Dendritic cell treated with granulocyte-macrophage colony-stimulating factor and Interleukin-4, amounts not matched to agents 40 ng/mL and 50 ng/mL, for 4 days (primary cell): Measurements from ENCODE around the gene ADCY1.
"Not testable (repeated sequence)": the region's sequence is repeated elsewhere in the genome, so short reads cannot be mapped to it uniquely, and the experiment has no call there.

ENCODE experiments used
- H3K27ac Mint-ChIP-seq: one replicate; pipeline ENCODE4 v1.8.0; 2022; ENCODE audit warnings: mild to moderate bottlenecking, mixed read lengths
- H3K27me3 Mint-ChIP-seq: one replicate; pipeline ENCODE4 v1.8.0; 2022; ENCODE audit warnings: mild to moderate bottlenecking, mixed read lengths
- H3K36me3 Mint-ChIP-seq: one replicate; pipeline ENCODE4 v1.8.0; 2022; ENCODE audit warnings: low read depth, mixed read lengths
- H3K4me1 Mint-ChIP-seq: one replicate; pipeline ENCODE4 v1.8.0; 2022; ENCODE audit warnings: low read depth, mixed read lengths
- H3K4me3 Mint-ChIP-seq: one replicate; pipeline ENCODE4 v1.8.0; 2022; ENCODE audit warnings: mild to moderate bottlenecking, moderate library complexity, mixed read lengths
- H3K9me3 Mint-ChIP-seq: one replicate; pipeline ENCODE4 v1.8.0; 2022; ENCODE audit warnings: mixed read lengths
- intact Hi-C: fragments of 100-400 bp; cut with micrococcal nuclease; formaldehyde crosslinking; loops from one replicate; pipeline ENCODE4 v1.15.0; 2022

Gene ADCY1

DNA sequence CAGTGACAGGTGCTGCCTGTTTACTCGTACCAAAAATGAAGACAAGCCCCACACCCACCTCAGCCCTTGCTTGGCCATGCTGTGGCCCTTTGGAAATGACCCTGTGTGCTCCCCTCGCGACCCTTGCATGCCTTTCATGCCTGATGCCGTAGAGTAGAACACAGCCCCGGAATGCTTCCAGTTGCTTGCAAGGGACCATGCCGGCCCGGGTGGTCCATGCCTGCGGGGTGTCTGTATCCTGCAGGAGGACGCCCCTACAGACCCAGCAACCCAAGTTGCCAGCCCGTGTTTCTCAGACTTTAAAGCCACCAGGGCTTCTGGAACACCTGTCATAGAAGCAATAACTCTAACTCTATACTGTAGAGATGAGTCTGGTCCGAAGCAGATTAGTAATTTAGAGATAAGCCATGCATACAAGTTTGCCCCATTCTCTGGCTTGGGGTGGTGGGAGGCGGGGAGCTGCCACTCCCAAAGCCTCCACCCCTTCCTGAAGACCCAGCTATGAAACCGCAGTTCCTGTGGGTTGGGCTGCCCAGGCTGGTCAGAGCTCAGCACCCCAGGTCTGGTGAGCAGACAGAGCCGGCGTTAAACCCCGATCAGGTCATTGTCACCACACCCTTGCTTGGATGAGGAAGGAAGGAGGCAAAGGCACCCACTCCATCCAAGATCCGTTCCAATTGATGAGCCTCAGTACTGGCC lies 143.5 kb downstream of the ADCY1 start:
- H3K27me3 Mint-ChIP-seq: no peaks in the 10 kb centered on the region
- H3K27ac Mint-ChIP-seq: no peak overlapping the region
- intact Hi-C loops: no loop called here
- no peaks in the 10 kb centered on the region for H3K4me1 Mint-ChIP-seq
- H3K36me3 Mint-ChIP-seq: peaks cover 7% of the 10 kb centered on the region
- H3K4me3 Mint-ChIP-seq: no peak overlapping the region
- no peaks in the 10 kb centered on the region for H3K9me3 Mint-ChIP-seq

DNA sequence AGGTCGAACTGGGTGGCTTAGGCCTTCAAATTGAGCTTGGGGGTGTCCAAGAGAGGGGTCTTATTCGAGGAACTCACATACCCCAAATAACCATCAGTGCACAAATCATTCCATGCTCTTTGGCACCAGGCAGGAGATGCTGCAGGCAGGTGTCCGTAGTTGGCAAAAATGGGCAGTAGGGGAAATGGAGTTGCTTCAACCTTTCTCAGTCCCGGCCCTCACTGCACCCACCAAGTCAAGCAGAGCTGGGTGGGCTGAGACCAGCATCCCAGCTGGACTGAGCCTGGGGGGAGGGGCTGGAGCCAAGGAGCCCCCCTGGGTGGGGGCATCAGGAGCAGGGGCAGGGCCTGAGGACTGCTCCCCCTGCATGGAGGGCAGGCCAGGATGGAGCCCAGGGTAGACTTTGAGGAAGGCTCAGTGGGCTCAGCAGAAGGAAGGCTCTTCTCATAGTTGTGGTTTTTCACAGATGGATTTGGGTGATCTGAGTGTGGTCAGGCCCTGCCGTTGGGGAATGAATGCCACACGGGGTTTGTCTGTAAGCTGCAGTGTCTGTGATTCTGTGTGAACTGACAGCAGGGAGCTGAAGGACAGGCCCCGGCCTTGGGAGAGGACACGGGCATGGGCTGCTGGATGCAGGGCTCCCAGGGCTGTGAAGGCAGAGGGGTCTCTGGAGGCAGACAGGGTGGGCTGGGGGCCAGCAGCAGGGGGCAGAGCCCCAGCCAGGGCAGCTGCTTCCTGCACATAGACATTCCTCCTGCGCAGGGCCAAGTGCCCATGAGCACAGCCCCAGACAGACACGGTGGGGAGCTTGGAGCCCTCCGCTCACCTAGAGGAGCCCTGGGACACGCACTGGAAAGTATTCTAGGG lies 144.5 kb downstream of the ADCY1 start:
- no peaks in the 10 kb centered on the region for H3K4me1 Mint-ChIP-seq
- H3K4me3 Mint-ChIP-seq: no peak overlapping the region
- intact Hi-C loops: no loop called here

GRCh38 chr7:45720989-45721388 lies 146.8 kb downstream of the ADCY1 start:
- no peaks in the 10 kb centered on the region for H3K9me3 Mint-ChIP-seq
- intact Hi-C loops: no loop called here
- H3K27ac Mint-ChIP-seq: no peak overlapping the region

More for the DNA sequence above, 144.5 kb downstream of the ADCY1 start:
- Mint-ChIP-seq H3K9me3 (no peaks in the 10 kb centered on the region), H3K36me3 (peaks cover 16% of the 10 kb centered on the region), H3K27ac (no peak overlapping the region), H3K27me3 (no peaks in the 10 kb centered on the region)

GRCh38 chr7:45721686-45722598 lies 147.8 kb downstream of the ADCY1 start:
- H3K4me1 Mint-ChIP-seq: no peaks in the 10 kb centered on the region
- no peaks in the 10 kb centered on the region for H3K9me3 Mint-ChIP-seq
- intact Hi-C loops: no loop called here
- H3K27me3 Mint-ChIP-seq: no peaks in the 10 kb centered on the region
- peaks cover 49% of the 10 kb centered on the region for H3K36me3 Mint-ChIP-seq
- H3K27ac Mint-ChIP-seq: no peak overlapping the region
- no peak overlapping the region for H3K4me3 Mint-ChIP-seq

More at GRCh38 chr7:45720989-45721388, 146.8 kb downstream of the ADCY1 start:
- Mint-ChIP-seq H3K4me3 (no peak overlapping the region), H3K36me3 (peaks cover 39% of the 10 kb centered on the region), H3K4me1 (no peaks in the 10 kb centered on the region), H3K27me3 (no peaks in the 10 kb centered on the region)

DNA sequence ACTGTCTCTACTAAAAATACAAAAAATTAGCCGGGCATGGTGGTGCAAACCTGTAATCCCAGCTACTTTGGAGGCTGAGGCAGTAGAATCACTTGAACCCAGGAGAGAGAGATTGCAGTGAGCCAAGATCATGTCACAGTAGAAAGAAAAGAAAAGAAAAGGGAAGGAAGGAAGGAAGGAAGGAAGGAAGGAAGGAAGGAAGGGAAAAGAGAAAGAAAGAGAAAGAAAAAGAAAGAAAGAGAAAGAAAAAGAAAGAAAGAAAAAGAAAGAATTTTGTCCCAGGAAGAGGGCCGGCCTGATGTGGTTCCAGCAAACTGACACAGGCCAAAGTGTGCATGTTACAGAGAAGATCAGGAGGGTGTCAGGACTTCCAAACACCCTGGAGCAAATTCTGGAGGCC lies 151.1 kb downstream of the ADCY1 start:
- H3K27me3 Mint-ChIP-seq, H3K4me3 Mint-ChIP-seq, intact Hi-C loops, H3K27ac Mint-ChIP-seq, H3K4me1 Mint-ChIP-seq, H3K9me3 Mint-ChIP-seq: not testable (repeated sequence)
- H3K36me3 Mint-ChIP-seq: peaks cover 71% of the 10 kb centered on the region

DNA sequence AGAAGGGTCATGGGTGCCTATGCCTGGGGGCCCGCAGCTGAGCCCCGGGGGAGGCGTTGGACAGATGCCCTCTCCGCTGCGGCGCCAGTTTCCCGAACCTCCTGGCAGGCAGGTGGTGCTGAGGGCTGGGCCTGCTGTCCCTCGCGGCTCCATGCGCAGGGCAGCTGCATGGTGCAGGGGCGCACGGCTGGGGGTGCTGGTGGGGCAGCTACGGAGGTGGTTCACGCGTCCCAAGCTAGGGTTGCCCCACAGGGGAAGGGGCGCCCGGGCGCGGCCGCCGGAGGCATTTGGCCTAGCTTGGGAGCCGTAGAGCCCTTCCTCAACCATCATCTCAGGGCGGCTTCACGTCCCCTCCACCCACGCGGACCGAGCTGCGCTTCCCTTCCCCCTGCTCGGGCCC lies 152.7 kb downstream of the ADCY1 start:
- Mint-ChIP-seq H3K4me1 (no peaks in the 10 kb centered on the region), H3K27me3 (no peaks in the 10 kb centered on the region), H3K4me3 (no peak overlapping the region), H3K36me3 (peaks cover 71% of the 10 kb centered on the region), H3K27ac (no peak overlapping the region), H3K9me3 (peaks cover 8% of the 10 kb centered on the region)
- intact Hi-C loops: no loop called here

- H3K27ac Mint-ChIP-seq, H3K4me1 Mint-ChIP-seq, H3K27me3 Mint-ChIP-seq, intact Hi-C loops, H3K9me3 Mint-ChIP-seq, H3K4me3 Mint-ChIP-seq: not testable (repeated sequence)
- peaks cover 42% of the 10 kb centered on the region for H3K36me3 Mint-ChIP-seq
These were observed 157.7 kb downstream of the ADCY1 start for GRCh38 chr7:45731692-45732443.

GRCh38 chr7:45738920-45739319 lies 164.8 kb downstream of the ADCY1 start:
- H3K27ac Mint-ChIP-seq, H3K4me3 Mint-ChIP-seq, H3K4me1 Mint-ChIP-seq, intact Hi-C loops, H3K9me3 Mint-ChIP-seq, H3K27me3 Mint-ChIP-seq: not testable (repeated sequence)
- peaks cover 72% of the 10 kb centered on the region for H3K36me3 Mint-ChIP-seq

GRCh38 chr7:45740573-45740972 lies 166.4 kb downstream of the ADCY1 start:
- peaks cover 85% of the 10 kb centered on the region for H3K36me3 Mint-ChIP-seq
- H3K4me3 Mint-ChIP-seq, H3K9me3 Mint-ChIP-seq, H3K4me1 Mint-ChIP-seq, H3K27ac Mint-ChIP-seq, H3K27me3 Mint-ChIP-seq, intact Hi-C loops: not testable (repeated sequence)

DNA sequence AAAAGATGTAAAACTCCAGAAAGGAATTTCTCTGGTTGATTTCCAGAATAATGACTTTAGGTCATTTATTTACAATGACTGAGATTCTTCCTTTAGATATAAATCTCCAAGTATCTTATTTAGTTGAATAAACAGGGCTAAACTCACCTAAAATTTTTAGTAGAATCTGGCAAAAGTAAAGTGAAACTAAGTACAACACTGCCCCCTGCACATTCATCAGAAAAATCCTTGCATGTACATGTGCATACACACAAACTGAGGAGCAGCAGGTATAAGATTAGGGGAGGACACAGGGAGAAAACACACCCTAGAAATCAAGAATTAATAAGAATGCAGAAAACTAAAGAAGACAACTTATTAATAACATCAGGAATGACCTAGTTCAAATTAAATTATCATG lies 174.8 kb downstream of the ADCY1 start:
- H3K27ac Mint-ChIP-seq, intact Hi-C loops, H3K9me3 Mint-ChIP-seq, H3K27me3 Mint-ChIP-seq, H3K4me3 Mint-ChIP-seq, H3K4me1 Mint-ChIP-seq: not testable (repeated sequence)
- peaks cover 64% of the 10 kb centered on the region for H3K36me3 Mint-ChIP-seq

GRCh38 chr7:45751352-45751751 lies 177.2 kb downstream of the ADCY1 start:
- H3K27ac Mint-ChIP-seq, H3K27me3 Mint-ChIP-seq, H3K4me3 Mint-ChIP-seq, H3K4me1 Mint-ChIP-seq, intact Hi-C loops, H3K9me3 Mint-ChIP-seq: not testable (repeated sequence)
- H3K36me3 Mint-ChIP-seq: peaks cover 52% of the 10 kb centered on the region

GRCh38 chr7:45756333-45756732 lies 182.2 kb downstream of the ADCY1 start:
- intact Hi-C loops, H3K27ac Mint-ChIP-seq, H3K4me1 Mint-ChIP-seq, H3K4me3 Mint-ChIP-seq, H3K27me3 Mint-ChIP-seq, H3K9me3 Mint-ChIP-seq: not testable (repeated sequence)
- peaks cover 35% of the 10 kb centered on the region for H3K36me3 Mint-ChIP-seq

GRCh38 chr7:45756757-45757156 lies 182.6 kb downstream of the ADCY1 start:
- Mint-ChIP-seq H3K27ac (peak overlapping the region; percentile 60), H3K36me3 (peaks cover 31% of the 10 kb centered on the region)
- H3K27me3 Mint-ChIP-seq, H3K9me3 Mint-ChIP-seq, H3K4me3 Mint-ChIP-seq, intact Hi-C loops, H3K4me1 Mint-ChIP-seq: not testable (repeated sequence)
